K562 (cell line): ENCODE measurements around the gene CNDP2. TPM values are rescaled to one million over a fixed set of nuclear protein-coding genes. Genes with fewer than 3 reads are reported as not detected.
A peak's percentile ranks its signal among the peaks of the same experiment; 100 is the strongest.

Experiments
- CEBPG ChIP-seq, 3 experiments: fragments of 200-800 bp in 1 of 3; sonication (Bioruptor generic) in 1 of 3; sonication (generic) in 1 of 3; formaldehyde crosslinking in 1 of 3; IDR thresholded peaks in 2 of 3; conservative IDR thresholded peaks in 1 of 3; 2 replicates each; pipeline versions ENCODE4 v1.6.1 to v1.8.0; 2016 to 2022; ENCODE audit warnings: missing compliant biosample characterization in 2 of 3, missing genetic modification characterization in 2 of 3, mild to moderate bottlenecking in 1 of 3, missing genetic modification reagents in 1 of 3
- DNMT1 ChIP-seq: fragments of 450-650 bp; IDR thresholded peaks from 2 replicates; pipeline ENCODE4 v1.6.1; 2016; ENCODE audit warnings: antibody characterized with exemption, mild to moderate bottlenecking
- DPF2 ChIP-seq: fragments of 450-650 bp; IDR thresholded peaks from 2 replicates; pipeline ENCODE4 v1.6.1; 2016
- EP300 ChIP-seq: IDR thresholded peaks from 2 replicates; pipeline ENCODE4 v1.6.1; 2012; ENCODE audit warnings: low read length, improper control_type of control experiment
- ILF3 ChIP-seq: fragments of 450-650 bp; IDR thresholded peaks from 2 replicates; pipeline ENCODE4 v1.6.1; 2018; ENCODE audit warnings: antibody characterized with exemption, mild to moderate bottlenecking, moderate library complexity, borderline replicate concordance
- MAFG ChIP-seq: fragments of 450-650 bp; conservative IDR thresholded peaks from 2 replicates; pipeline ENCODE4 v1.6.1; 2016; ENCODE audit warnings: missing genetic modification characterization, missing compliant biosample characterization
- NR2C2 ChIP-seq, 2 experiments: fragments of 200-800 bp in 1 of 2; sonication (Bioruptor generic) in 1 of 2; sonication (generic) in 1 of 2; formaldehyde crosslinking in 1 of 2; IDR thresholded peaks; 2 replicates each; pipeline versions ENCODE4 v1.6.1 to v1.8.0; 2016 to 2022; ENCODE audit warnings: mild to moderate bottlenecking in 1 of 2, missing compliant biosample characterization in 1 of 2, missing genetic modification characterization in 1 of 2, missing genetic modification reagents in 1 of 2
- RBM25 ChIP-seq: fragments of 200-400 bp; formaldehyde crosslinking; IDR thresholded peaks from 2 replicates; pipeline ENCODE4 v1.6.1; 2018; ENCODE audit warnings: low read length, low read depth, moderate library complexity; ENCODE audit not compliant: severe bottlenecking
- ZNF76 ChIP-seq: fragments of 250-450 bp; sonication (Bioruptor Pico); IDR thresholded peaks from 2 replicates; pipeline ENCODE4 v1.4.0; 2020; ENCODE audit warnings: mild to moderate bottlenecking, moderate library complexity, borderline replicate concordance
- polyA plus RNA-seq, 8 experiments: library from polyadenylated mRNA; depleted of rRNA in 4 of 8; stranded (reverse) in 5 of 8; unstranded in 3 of 8; fragments of >200 nt; fragmentation: Nextera tagmentation in 2 of 8; fragmentation: Illumina TruSeq in 1 of 8; extraction: Ambion mirVana in 2 of 8; extraction: Trizol in 1 of 8; gene quantifications; 2 replicates each; pipeline versions ENCODE4 v1.2.1 to v1.2.3, GENCODE V29; 2011 to 2014; ENCODE audit warnings: inconsistent platforms in 1 of 8, missing spikeins in 1 of 8
- total RNA-seq, 7 experiments: library from RNA; depleted of rRNA in 6 of 7; stranded (reverse); fragments of >200 nt in 6 of 7; fragmentation: Illumina TruSeq in 2 of 7; extraction: Trizol in 2 of 7; gene quantifications; 2 replicates each; pipeline versions ENCODE4 v1.2.1 to v1.2.3, GENCODE V29; 2011 to 2021; ENCODE audit warnings: low replicate concordance in 1 of 7
- TF ChIP-seq, protein P1 (sequence below), 2 experiments: fragments of 450-650 bp in 1 of 2; sonication (generic) in 1 of 2; formaldehyde crosslinking in 1 of 2; IDR thresholded peaks; 2 replicates each; pipeline versions ENCODE4 v1.7.1 to v1.9.0; 2016 to 2022; ENCODE audit warnings: inconsistent platforms in 1 of 2, mild to moderate bottlenecking in 1 of 2, missing genetic modification reagents in 1 of 2
- TF ChIP-seq, protein P2 (sequence below): sonication (generic); formaldehyde crosslinking; IDR thresholded peaks from 2 replicates; pipeline ENCODE4 v1.8.0; 2022; ENCODE audit warnings: missing genetic modification reagents, mild to moderate bottlenecking, moderate library complexity, borderline replicate concordance
- TF ChIP-seq, protein P3 (sequence below): fragments of 450-650 bp; formaldehyde crosslinking; IDR thresholded peaks from 2 replicates; pipeline ENCODE4 v1.4.0; 2022; ENCODE audit warnings: mild to moderate bottlenecking, moderate library complexity
- TF ChIP-seq, protein P4 (sequence below): sonication (generic); formaldehyde crosslinking; IDR thresholded peaks from 2 replicates; pipeline ENCODE4 v1.9.0; 2022; ENCODE audit warnings: mild to moderate bottlenecking, missing genetic modification reagents

CNDP2 gene
- total and polyA plus RNA-seq, 9 of the 15 experiments (the other 6 are each of a cell fraction or from before 2014, with no cell fraction given): 34.1 to 128 (median 53.8) TPM

DNA sequence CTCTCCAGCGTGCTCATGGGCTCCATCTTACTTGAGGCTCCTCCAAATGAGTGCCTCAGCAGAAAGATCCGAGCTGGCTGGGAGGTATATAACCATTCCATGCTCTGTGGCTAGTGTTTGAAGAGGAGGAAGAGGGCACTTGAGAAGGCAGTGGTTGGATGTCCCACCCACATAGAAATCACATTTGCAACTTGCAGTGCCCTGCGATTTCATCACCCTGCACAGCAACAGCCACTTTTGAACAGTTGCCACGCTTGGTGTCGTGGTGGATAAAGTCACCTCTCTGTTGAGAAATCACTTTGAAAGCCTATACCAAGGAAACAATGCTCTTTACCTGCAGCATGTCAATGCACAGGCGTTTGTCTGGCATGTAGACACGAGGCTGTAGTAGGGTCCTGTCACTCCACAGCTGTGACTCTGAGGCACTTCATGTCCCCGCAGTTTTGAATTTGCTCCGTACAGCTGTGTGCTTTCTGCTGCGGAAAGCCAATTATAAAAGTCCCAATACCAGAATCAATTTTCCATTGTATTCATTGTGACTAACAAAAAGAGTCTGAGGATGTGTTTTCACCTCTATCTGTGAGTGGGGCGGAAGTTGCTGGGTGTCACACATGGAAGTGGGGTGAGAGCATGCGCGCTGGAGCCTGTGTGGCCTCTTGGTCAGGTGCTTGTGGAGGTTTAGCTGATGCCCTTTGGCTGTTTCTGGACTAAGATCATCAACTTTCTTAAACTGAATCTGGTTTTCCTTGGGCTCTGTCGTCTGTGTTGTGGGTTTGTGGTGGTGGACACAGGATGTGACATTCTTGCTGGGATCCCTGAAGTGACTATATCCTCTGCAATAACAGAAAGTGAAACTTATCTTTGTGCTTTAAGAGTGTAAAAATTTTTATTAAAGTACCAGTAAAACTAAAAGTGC is 2.8 kb downstream of the CNDP2 start (continued):
- TF ChIP-seq, protein P1, sequence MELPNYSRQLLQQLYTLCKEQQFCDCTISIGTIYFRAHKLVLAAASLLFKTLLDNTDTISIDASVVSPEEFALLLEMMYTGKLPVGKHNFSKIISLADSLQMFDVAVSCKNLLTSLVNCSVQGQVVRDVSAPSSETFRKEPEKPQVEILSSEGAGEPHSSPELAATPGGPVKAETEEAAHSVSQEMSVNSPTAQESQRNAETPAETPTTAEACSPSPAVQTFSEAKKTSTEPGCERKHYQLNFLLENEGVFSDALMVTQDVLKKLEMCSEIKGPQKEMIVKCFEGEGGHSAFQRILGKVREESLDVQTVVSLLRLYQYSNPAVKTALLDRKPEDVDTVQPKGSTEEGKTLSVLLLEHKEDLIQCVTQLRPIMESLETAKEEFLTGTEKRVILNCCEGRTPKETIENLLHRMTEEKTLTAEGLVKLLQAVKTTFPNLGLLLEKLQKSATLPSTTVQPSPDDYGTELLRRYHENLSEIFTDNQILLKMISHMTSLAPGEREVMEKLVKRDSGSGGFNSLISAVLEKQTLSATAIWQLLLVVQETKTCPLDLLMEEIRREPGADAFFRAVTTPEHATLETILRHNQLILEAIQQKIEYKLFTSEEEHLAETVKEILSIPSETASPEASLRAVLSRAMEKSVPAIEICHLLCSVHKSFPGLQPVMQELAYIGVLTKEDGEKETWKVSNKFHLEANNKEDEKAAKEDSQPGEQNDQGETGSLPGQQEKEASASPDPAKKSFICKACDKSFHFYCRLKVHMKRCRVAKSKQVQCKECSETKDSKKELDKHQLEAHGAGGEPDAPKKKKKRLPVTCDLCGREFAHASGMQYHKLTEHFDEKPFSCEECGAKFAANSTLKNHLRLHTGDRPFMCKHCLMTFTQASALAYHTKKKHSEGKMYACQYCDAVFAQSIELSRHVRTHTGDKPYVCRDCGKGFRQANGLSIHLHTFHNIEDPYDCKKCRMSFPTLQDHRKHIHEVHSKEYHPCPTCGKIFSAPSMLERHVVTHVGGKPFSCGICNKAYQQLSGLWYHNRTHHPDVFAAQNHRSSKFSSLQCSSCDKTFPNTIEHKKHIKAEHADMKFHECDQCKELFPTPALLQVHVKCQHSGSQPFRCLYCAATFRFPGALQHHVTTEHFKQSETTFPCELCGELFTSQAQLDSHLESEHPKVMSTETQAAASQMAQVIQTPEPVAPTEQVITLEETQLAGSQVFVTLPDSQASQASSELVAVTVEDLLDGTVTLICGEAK (IDR thresholded peaks at IDR 0.05): 0 out of 2 replicates have a peak, but pooled peaks have one; percentile 8
- TF ChIP-seq, protein P1 (CRISPR knock-in tag; IDR thresholded peaks at IDR 0.05): no peak
- no peak for TF ChIP-seq DNMT1
- TF ChIP-seq, protein P2, sequence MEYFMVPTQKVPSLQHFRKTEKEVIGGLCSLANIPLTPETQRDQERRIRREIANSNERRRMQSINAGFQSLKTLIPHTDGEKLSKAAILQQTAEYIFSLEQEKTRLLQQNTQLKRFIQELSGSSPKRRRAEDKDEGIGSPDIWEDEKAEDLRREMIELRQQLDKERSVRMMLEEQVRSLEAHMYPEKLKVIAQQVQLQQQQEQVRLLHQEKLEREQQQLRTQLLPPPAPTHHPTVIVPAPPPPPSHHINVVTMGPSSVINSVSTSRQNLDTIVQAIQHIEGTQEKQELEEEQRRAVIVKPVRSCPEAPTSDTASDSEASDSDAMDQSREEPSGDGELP (CRISPR knock-in tag): peak; percentile 26; the same call in 1 of the 2 replicates
- peak; percentile 59 for TF ChIP-seq CEBPG (CRISPR knock-in tag; IDR thresholded peaks at IDR 0.05)
- TF ChIP-seq CEBPG (tag; conservative IDR thresholded peaks at IDR 0.05 in 1 of 2, IDR thresholded peaks at IDR 0.05 in 1 of 2): peak in 1 of 2 experiments; percentile 46; a peak in 1 of 4 replicates
- TF ChIP-seq, protein P3, sequence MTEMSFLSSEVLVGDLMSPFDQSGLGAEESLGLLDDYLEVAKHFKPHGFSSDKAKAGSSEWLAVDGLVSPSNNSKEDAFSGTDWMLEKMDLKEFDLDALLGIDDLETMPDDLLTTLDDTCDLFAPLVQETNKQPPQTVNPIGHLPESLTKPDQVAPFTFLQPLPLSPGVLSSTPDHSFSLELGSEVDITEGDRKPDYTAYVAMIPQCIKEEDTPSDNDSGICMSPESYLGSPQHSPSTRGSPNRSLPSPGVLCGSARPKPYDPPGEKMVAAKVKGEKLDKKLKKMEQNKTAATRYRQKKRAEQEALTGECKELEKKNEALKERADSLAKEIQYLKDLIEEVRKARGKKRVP (CRISPR knock-in tag): 0 out of 2 replicates have a peak, but pooled peaks have one; percentile 16
- no peak for TF ChIP-seq ILF3
- TF ChIP-seq, protein P4, sequence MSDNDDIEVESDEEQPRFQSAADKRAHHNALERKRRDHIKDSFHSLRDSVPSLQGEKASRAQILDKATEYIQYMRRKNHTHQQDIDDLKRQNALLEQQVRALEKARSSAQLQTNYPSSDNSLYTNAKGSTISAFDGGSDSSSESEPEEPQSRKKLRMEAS (CRISPR knock-in tag): peak; percentile 37; the same call in 1 of the 2 replicates
- TF ChIP-seq DPF2: no peak
- TF ChIP-seq EP300: no peak
- no peak for TF ChIP-seq ZNF76 (CRISPR knock-in tag)
- TF ChIP-seq MAFG (tag): no peak
- no peak for TF ChIP-seq NR2C2 (CRISPR knock-in tag; IDR thresholded peaks at IDR 0.05)
- peak; percentile 43; the same call in 1 of the 2 replicates for TF ChIP-seq NR2C2 (tag; IDR thresholded peaks at IDR 0.05)
- no peak for TF ChIP-seq RBM25
